ENCODE measurements around the gene COL23A1. TPM values are rescaled to one million over a fixed set of nuclear protein-coding genes. Genes with fewer than 3 reads are reported as not detected.

Gene COL23A1
- total and polyA plus RNA-seq, 8 donors: 0.06 to 0.68 (median 0.33) TPM; not detected in 2

GRCh38 chr5:178368716-178369300 is 221.4 kb downstream of the COL23A1 start:
- WGBS, 2 donors: 83 to 90% methylated on average over 10 of the region's 10 CpGs
- no peak overlapping the region for H3K27ac ChIP-seq

DNA sequence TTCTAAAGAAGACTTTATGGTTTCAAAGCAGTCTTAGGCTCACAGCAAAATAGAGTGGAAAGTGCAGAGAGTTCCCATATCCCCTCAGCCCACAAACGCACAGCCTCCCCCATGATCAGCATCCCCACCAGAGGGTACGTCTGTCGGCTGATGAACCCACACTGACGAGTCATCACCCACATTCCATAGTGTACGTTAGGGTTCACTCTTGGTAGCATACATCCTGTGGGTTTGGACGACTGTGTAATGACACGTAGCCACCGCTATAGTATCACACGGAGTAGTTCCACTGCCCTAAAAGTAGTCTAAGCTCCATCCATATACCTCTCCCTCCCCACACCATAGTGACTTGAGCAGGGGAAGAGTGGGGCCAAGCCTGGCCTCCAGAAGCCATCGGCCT is 221.9 kb downstream of the COL23A1 start:
- no peak overlapping the region for H3K27ac ChIP-seq
- 66 to 68% methylated on average over 10 of the region's 10 CpGs for WGBS, 2 donors
- peak in 1 of 6 donors; percentile 21 for DNase-seq
- no peaks in the 10 kb centered on the region for H3K27me3 ChIP-seq
- no peak overlapping the region for H3K4me3 ChIP-seq
- no peaks in the 10 kb centered on the region for H3K36me3 ChIP-seq
- no peak for ATAC-seq
- TF ChIP-seq, protein P1, sequence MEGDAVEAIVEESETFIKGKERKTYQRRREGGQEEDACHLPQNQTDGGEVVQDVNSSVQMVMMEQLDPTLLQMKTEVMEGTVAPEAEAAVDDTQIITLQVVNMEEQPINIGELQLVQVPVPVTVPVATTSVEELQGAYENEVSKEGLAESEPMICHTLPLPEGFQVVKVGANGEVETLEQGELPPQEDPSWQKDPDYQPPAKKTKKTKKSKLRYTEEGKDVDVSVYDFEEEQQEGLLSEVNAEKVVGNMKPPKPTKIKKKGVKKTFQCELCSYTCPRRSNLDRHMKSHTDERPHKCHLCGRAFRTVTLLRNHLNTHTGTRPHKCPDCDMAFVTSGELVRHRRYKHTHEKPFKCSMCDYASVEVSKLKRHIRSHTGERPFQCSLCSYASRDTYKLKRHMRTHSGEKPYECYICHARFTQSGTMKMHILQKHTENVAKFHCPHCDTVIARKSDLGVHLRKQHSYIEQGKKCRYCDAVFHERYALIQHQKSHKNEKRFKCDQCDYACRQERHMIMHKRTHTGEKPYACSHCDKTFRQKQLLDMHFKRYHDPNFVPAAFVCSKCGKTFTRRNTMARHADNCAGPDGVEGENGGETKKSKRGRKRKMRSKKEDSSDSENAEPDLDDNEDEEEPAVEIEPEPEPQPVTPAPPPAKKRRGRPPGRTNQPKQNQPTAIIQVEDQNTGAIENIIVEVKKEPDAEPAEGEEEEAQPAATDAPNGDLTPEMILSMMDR (IDR thresholded peaks at IDR 0.05): no peak
- intact Hi-C loops (cut with DNase I): no loop called here
- H3K9me3 ChIP-seq: no peaks in the 10 kb centered on the region
- H3K4me1 ChIP-seq: no peaks in the 10 kb centered on the region
- no peak for FAIRE-seq

More at GRCh38 chr5:178368716-178369300, 221.4 kb downstream of the COL23A1 start:
- no peaks in the 10 kb centered on the region for H3K36me3 ChIP-seq
- DNase-seq: peak in 1 of 6 donors; percentile 42
- H3K9me3 ChIP-seq: no peaks in the 10 kb centered on the region
- no peak for ATAC-seq
- FAIRE-seq: no peak
- intact Hi-C loops (cut with DNase I): no loop called here
- H3K27me3 ChIP-seq: no peaks in the 10 kb centered on the region
- no peak overlapping the region for H3K4me3 ChIP-seq
- no peaks in the 10 kb centered on the region for H3K4me1 ChIP-seq
- TF ChIP-seq, protein P1 (IDR thresholded peaks at IDR 0.05): no peak

- H3K4me3 ChIP-seq: no peak overlapping the region
- intact Hi-C loops (cut with DNase I): no loop called here
- H3K36me3 ChIP-seq: no peaks in the 10 kb centered on the region
- no peaks in the 10 kb centered on the region for H3K4me1 ChIP-seq
- no peaks in the 10 kb centered on the region for H3K27me3 ChIP-seq
- FAIRE-seq: no peak
- TF ChIP-seq, protein P1 (IDR thresholded peaks at IDR 0.05): no peak
- H3K27ac ChIP-seq: no peak overlapping the region
- 66 to 76% methylated on average over 12 of the region's 12 CpGs for WGBS, 2 donors
- no peak for ATAC-seq
- no peaks in the 10 kb centered on the region for H3K9me3 ChIP-seq
- DNase-seq: peak in 1 of 6 donors; percentile 32
These were observed 222.5 kb downstream of the COL23A1 start for GRCh38 chr5:178367736-178368120.

DNA sequence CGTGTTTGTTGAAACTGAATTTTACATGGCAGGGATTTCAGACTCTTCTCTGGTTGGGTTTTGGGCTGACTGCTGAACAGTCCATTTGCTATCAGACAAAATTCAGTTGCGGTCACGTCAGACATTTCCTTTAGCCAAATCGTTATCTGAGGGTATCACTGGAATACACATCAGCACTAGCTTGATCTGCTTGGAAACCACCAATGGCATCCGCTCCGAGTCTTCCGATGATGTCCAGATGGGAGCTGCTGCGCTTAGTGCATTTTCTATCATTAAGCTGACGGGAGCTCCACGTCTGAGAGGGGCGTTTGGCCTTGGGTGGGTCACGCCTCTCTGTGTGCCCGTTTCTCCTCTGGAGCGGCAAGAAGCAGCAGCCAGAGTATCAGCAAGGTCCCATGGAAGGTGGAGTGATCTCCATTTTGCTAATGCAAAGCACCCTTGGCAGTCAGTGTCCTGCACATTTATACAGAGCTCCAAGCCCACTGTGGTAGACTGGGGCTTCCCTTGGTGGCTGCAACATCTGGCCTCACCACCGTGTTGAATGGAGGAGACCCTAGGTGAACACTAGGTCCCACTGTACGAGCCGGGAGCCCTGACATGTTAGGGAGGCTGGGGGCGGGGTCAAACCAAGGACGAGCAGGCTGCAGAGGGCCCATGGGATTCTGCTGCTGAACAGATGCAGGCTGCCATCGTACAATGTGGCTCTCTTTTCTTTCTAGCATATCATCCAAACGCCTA is 223.0 kb downstream of the COL23A1 start:
- Histone ChIP-seq H3K4me1 (no peaks in the 10 kb centered on the region), H3K36me3 (no peaks in the 10 kb centered on the region), H3K4me3 (no peak overlapping the region), H3K27ac (no peak overlapping the region), H3K27me3 (no peaks in the 10 kb centered on the region), H3K9me3 (no peaks in the 10 kb centered on the region)
- DNase-seq: peak in 1 of 6 donors; percentile 44
- WGBS, 2 donors: 47 to 62% methylated on average over 21 of the region's 21 CpGs
- no peak for FAIRE-seq
- ATAC-seq: no peak
- TF ChIP-seq, protein P1 (IDR thresholded peaks at IDR 0.05): no peak
- intact Hi-C loops (cut with DNase I): no loop called here
